22Rv1 (cell line): Measurements from ENCODE around the gene TMC3.

Source experiments
- CTCF ChIP-seq: fragments of 450-650 bp; IDR thresholded peaks from 2 replicates; pipeline ENCODE4 v1.5.1; 2017; ENCODE audit warnings: mild to moderate bottlenecking
- ZFX ChIP-seq: fragments of 450-650 bp; IDR thresholded peaks from 2 replicates; pipeline ENCODE4 v1.6.1; 2017; ENCODE audit warnings: antibody characterized with exemption, borderline replicate concordance

GRCh38 chr15:81281766-81282605, 92.0 kb downstream of the TMC3 start:
- TF ChIP-seq CTCF (no peak), ZFX (no peak)
